Measurements from ENCODE around the gene CAMK2N1. TPM values are rescaled to one million over a fixed set of nuclear protein-coding genes. Genes with fewer than 3 reads are reported as not detected.

CAMK2N1 gene
- polyA plus RNA-seq, 1 donor (not counting 4 experiments of a cell fraction or from before 2014, with no cell fraction given), result 46.0 TPM

DNA sequence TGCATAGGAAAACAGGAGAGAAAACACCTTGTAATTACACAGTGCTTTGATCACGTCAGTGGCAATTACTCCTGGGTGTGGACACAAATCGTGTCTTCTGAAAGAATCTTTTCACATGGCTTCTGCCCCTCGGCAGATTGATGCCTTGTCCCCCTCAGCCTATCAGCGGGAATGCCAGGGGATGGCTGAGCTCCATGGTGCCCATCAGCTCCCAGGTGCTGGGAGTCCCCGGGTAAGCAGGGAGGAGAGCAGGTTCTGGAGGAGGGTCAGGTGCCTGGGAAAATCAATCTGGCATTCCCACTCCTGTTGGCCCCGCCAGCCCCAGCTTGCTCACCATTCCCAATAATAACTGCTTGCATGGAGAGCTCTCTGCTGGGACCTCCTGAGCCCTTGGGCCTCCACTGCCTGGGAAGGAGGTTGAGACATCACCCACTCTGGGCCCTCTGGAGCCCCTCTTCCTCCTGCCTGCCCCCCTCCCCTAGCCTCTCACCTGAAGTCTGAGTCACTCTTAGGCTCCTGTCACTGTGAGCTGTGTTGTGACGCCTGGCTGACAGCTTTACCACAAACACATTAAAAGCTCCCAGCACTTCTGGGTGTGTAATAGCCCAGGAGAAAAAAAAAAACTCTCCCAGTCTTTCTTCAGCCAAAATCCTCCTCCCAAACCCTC, 4.9 kb downstream of the CAMK2N1 start:
- no peak overlapping the region for H3K4me3 ChIP-seq (ENCODE audit: control insufficient read depth in 2 of 3, extremely low read depth in 1 of 3, insufficient read depth in 2 of 3, low read depth in 1 of 3, low read length in 3 of 3)
- no peaks in the 10 kb centered on the region for H3K9me3 ChIP-seq (ENCODE audit: control insufficient read depth, low read depth, low read length)
- peaks cover 18% of the 10 kb centered on the region for H4K20me1 ChIP-seq (ENCODE audit: control insufficient read depth, extremely low read depth, insufficient read depth, low read length)
- peaks cover 38% of the 10 kb centered on the region for H3K4me1 ChIP-seq (ENCODE audit: control insufficient read depth, extremely low read depth, insufficient read depth, low read length)
- H3K9me1 ChIP-seq (ENCODE audit: control insufficient read depth, extremely low read depth, insufficient read depth, low read length), result peaks cover 3% of the 10 kb centered on the region
- peaks cover 24% of the 10 kb centered on the region for H3K79me2 ChIP-seq (ENCODE audit: control insufficient read depth, insufficient read depth, low read length)
- DNase-seq (ENCODE audit: low read depth, low spot score) (no peak), FAIRE-seq (peak; percentile 56)
- dilution Hi-C loops (cut with MboI; ENCODE audit: extremely low pct_ligation_motif_present, low sequenced_read_pairs), result no loop called here
- TF ChIP-seq CTCF (optimal IDR thresholded peaks at IDR 0.05 in 1 of 3, IDR thresholded peaks at IDR 0.05 in 1 of 3, conservative IDR thresholded peaks at IDR 0.05 in 1 of 3; ENCODE audit: extremely low read depth in 1 of 3, insufficient read depth in 2 of 3, low read length in 3 of 3) (no peak), EZH2 (IDR thresholded peaks at IDR 0.05; ENCODE audit: low read length) (no peak)
- H3K4me2 ChIP-seq (ENCODE audit: control insufficient read depth, extremely low read depth, insufficient read depth, low read depth, low read length), result peak overlapping the region; percentile 23
- H3K9ac ChIP-seq (ENCODE audit: control insufficient read depth, extremely low read depth, insufficient read depth, low read length), result no peak overlapping the region
- H3K36me3 ChIP-seq (ENCODE audit: control insufficient read depth in 2 of 2, extremely low read depth in 1 of 2, insufficient read depth in 2 of 2, low read length in 2 of 2), result no peaks in the 10 kb centered on the region
- peaks cover 8% of the 10 kb centered on the region for H3K27me3 ChIP-seq (ENCODE audit: control insufficient read depth, extremely low read depth, insufficient read depth, low read length)
- H3K27ac ChIP-seq (ENCODE audit: control insufficient read depth, insufficient read depth, low read length), result no peak overlapping the region
- H2AFZ ChIP-seq (ENCODE audit: control insufficient read depth, low read length), result no peak overlapping the region

- Histone ChIP-seq H3K9ac (ENCODE audit: control insufficient read depth, extremely low read depth, insufficient read depth, low read length) (no peak overlapping the region), H3K4me1 (ENCODE audit: control insufficient read depth, extremely low read depth, insufficient read depth, low read length) (peaks cover 40% of the 10 kb centered on the region), H3K36me3 (ENCODE audit: control insufficient read depth in 2 of 2, extremely low read depth in 1 of 2, insufficient read depth in 2 of 2, low read length in 2 of 2) (no peaks in the 10 kb centered on the region), H3K27ac (ENCODE audit: control insufficient read depth, insufficient read depth, low read length) (no peak overlapping the region), H3K9me3 (ENCODE audit: control insufficient read depth, low read depth, low read length) (no peaks in the 10 kb centered on the region), H3K9me1 (ENCODE audit: control insufficient read depth, extremely low read depth, insufficient read depth, low read length) (peaks cover 3% of the 10 kb centered on the region), H3K4me2 (ENCODE audit: control insufficient read depth, extremely low read depth, insufficient read depth, low read depth, low read length) (no peak overlapping the region), H4K20me1 (ENCODE audit: control insufficient read depth, extremely low read depth, insufficient read depth, low read length) (peaks cover 18% of the 10 kb centered on the region), H3K4me3 (ENCODE audit: control insufficient read depth in 2 of 3, extremely low read depth in 1 of 3, insufficient read depth in 2 of 3, low read depth in 1 of 3, low read length in 3 of 3) (no peak overlapping the region), H2AFZ (ENCODE audit: control insufficient read depth, low read length) (no peak overlapping the region), H3K27me3 (ENCODE audit: control insufficient read depth, extremely low read depth, insufficient read depth, low read length) (peaks cover 10% of the 10 kb centered on the region), H3K79me2 (ENCODE audit: control insufficient read depth, insufficient read depth, low read length) (peaks cover 24% of the 10 kb centered on the region)
- dilution Hi-C loops (cut with MboI; ENCODE audit: extremely low pct_ligation_motif_present, low sequenced_read_pairs), result no loop called here
- DNase-seq (ENCODE audit: low read depth, low spot score) (no peak), FAIRE-seq (no peak)
- TF ChIP-seq EZH2 (IDR thresholded peaks at IDR 0.05; ENCODE audit: low read length) (no peak), CTCF (optimal IDR thresholded peaks at IDR 0.05 in 1 of 3, IDR thresholded peaks at IDR 0.05 in 1 of 3, conservative IDR thresholded peaks at IDR 0.05 in 1 of 3; ENCODE audit: extremely low read depth in 1 of 3, insufficient read depth in 2 of 3, low read length in 3 of 3) (no peak)
These were observed 5.6 kb downstream of the CAMK2N1 start for GRCh38 chr1:20480243-20480944.
